Measurements from ENCODE around the gene C1QTNF5.

DNA sequence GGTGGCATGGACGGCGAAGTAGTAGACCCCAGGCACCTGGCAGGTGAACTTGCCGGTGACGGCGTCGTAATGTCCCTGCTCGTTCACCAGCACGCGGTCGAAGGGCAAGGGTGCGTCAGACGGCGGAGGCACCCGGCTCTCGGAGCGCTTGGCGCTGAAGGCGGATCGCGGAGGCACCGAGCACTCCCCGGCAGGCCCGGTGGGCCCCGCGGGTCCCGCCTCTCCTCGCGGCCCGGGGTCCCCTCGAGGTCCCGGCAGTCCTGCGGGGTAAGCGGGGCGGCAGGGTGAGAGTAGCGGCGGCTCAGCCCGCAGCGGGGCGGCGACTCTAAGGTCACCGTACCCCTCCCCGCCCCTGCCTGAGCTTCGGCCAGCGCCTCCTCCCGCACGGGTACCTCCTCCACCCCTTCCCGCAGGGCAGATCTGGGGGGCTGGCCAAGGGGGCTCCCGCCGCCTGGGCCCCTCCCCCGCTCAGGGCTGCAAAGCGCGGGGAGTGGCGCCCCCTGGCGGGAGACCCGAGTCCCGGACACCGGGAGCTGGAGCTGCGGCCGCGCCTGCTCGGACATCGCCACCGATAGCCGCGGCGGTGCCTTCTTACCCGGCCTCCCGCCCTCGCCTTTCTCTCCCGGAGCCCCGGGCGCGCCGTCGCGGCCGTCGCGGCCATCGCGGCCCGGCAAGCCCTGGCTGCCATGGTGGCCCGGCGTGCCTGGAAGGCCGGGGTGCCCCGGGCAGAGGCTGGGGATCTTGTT lies 921 bp downstream of the C1QTNF5 start:
- TF ChIP-seq, protein P1, sequence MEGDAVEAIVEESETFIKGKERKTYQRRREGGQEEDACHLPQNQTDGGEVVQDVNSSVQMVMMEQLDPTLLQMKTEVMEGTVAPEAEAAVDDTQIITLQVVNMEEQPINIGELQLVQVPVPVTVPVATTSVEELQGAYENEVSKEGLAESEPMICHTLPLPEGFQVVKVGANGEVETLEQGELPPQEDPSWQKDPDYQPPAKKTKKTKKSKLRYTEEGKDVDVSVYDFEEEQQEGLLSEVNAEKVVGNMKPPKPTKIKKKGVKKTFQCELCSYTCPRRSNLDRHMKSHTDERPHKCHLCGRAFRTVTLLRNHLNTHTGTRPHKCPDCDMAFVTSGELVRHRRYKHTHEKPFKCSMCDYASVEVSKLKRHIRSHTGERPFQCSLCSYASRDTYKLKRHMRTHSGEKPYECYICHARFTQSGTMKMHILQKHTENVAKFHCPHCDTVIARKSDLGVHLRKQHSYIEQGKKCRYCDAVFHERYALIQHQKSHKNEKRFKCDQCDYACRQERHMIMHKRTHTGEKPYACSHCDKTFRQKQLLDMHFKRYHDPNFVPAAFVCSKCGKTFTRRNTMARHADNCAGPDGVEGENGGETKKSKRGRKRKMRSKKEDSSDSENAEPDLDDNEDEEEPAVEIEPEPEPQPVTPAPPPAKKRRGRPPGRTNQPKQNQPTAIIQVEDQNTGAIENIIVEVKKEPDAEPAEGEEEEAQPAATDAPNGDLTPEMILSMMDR (IDR thresholded peaks at IDR 0.05): peak; percentile 75 to 91 (median 84)
- no peak for TF ChIP-seq POLR2A (IDR thresholded peaks at IDR 0.05)
